Panc1 (cell line): ENCODE data around the gene MVP. TPM values are rescaled to one million over a fixed set of nuclear protein-coding genes. Genes with fewer than 3 reads are reported as not detected.

Experiments
- ATAC-seq: fragments of 200-7000 bp; cut with Tn5 transposase; 2 replicates; pipeline ENCODE4 v1.9.1; 2020; ENCODE audit warnings: mild to moderate bottlenecking, moderate library complexity
- BruUV-seq: library from RNA; stranded (reverse); fragments of 400-500 nt; replicated peaks from 2 replicates; lab custom pipeline; 2021; lab: Mats Ljungman, UMichigan
- CTCF ChIA-PET: fragments of 300-600 bp; sonication (Branson Sonifier 250); formaldehyde crosslinking; loops from one replicate; lab custom pipeline; 2022; ENCODE audit warnings: antibody characterized with exemption; lab: Charles Lee
- POLR2A ChIA-PET: fragments of 300-600 bp; sonication (Branson Sonifier 250); formaldehyde crosslinking; loops from one replicate; lab custom pipeline; 2022; ENCODE audit warnings: antibody characterized with exemption; lab: Charles Lee
- DNase-seq: peaks from one replicate; pipeline ENCODE4 v3.0.0-alpha.2; 2010; ENCODE audit warnings: low read depth, low spot score
- H3K27ac ChIP-seq: 2 replicates; pipeline ENCODE4 v1.5.1; 2011; ENCODE audit warnings: mild to moderate bottlenecking, low read length, inconsistent platforms
- H3K27me3 ChIP-seq: fragments of 200-500 bp; sonication (Bioruptor generic); 2 replicates; pipeline ENCODE4 v1.6.0; 2014; ENCODE audit warnings: low read length, inconsistent platforms; ENCODE audit not compliant: control insufficient read depth, insufficient read depth
- H3K36me3 ChIP-seq: fragments of 200-500 bp; sonication (Bioruptor generic); 2 replicates; pipeline ENCODE4 v1.5.1; 2014; ENCODE audit warnings: inconsistent platforms, mild to moderate bottlenecking, low read length, moderate library complexity; ENCODE audit not compliant: control insufficient read depth, insufficient read depth
- H3K4me1 ChIP-seq: 2 replicates; pipeline ENCODE4 v1.5.1; 2011; ENCODE audit warnings: inconsistent platforms, mild to moderate bottlenecking, low read length, moderate library complexity; ENCODE audit not compliant: control insufficient read depth, insufficient read depth
- H3K4me3 ChIP-seq, 2 experiments: 2 replicates each; pipeline ENCODE4 v1.5.1; 2011 to 2012; ENCODE audit warnings: low read depth in 2 of 2, low read length in 2 of 2, mild to moderate bottlenecking in 2 of 2, inconsistent platforms in 1 of 2, moderate library complexity in 1 of 2
- H3K9me3 ChIP-seq: fragments of 200-500 bp; sonication (Bioruptor generic); 2 replicates; pipeline ENCODE4 v1.5.1; 2014; ENCODE audit warnings: low read depth, mild to moderate bottlenecking, inconsistent platforms, low read length, moderate library complexity; ENCODE audit not compliant: control insufficient read depth, insufficient read depth
- CTCF ChIP-seq: fragments of 450-650 bp; IDR thresholded peaks from 2 replicates; pipeline ENCODE4 v1.5.1; 2017; ENCODE audit warnings: mild to moderate bottlenecking
- POLR2AphosphoS5 ChIP-seq: IDR thresholded peaks from 2 replicates; pipeline ENCODE4 v1.6.1; 2012; ENCODE audit warnings: mild to moderate bottlenecking, low read depth, low read length, moderate library complexity
- REST ChIP-seq, 2 experiments: IDR thresholded peaks; 2 replicates each; pipeline ENCODE4 v1.6.1; 2011 to 2012; ENCODE audit warnings: low read depth in 2 of 2, control low read depth in 1 of 2, low read length in 1 of 2, mild to moderate bottlenecking in 1 of 2, moderate library complexity in 1 of 2; ENCODE audit not compliant: insufficient read depth in 1 of 2
- SIN3A ChIP-seq: IDR thresholded peaks from 2 replicates; pipeline ENCODE4 v1.6.1; 2012; ENCODE audit warnings: low read depth, mild to moderate bottlenecking, low read length, moderate library complexity, borderline replicate concordance; ENCODE audit not compliant: insufficient read depth
- TCF7L2 ChIP-seq: IDR thresholded peaks from 2 replicates; pipeline ENCODE4 v1.6.1; 2011; ENCODE audit warnings: mild to moderate bottlenecking, low read depth, low read length, inconsistent platforms
- in situ Hi-C: cut with HindIII; loops from 2 replicates; pipeline ENCODE4 v1.10.0; 2016; ENCODE audit warnings: low sequenced_read_pairs, low pct_unique_long_range_greater_than_20kb
- intact Hi-C: fragments of 100-400 bp; cut with micrococcal nuclease; formaldehyde crosslinking; loops from one replicate; pipeline ENCODE4 v1.10.0; 2022; ENCODE audit not compliant: unreplicated experiment
- total RNA-seq: library from RNA; stranded (reverse); gene quantifications from one replicate; pipeline ENCODE4 v1.2.1, GENCODE V29; 2021; ENCODE audit not compliant: unreplicated experiment

MVP gene
- total RNA-seq, 1 experiment from 2014 or later = 107 TPM

- H3K27ac ChIP-seq = peak overlapping the region; percentile 97
- peak overlapping the region; percentile 57 to 69 for H3K4me3 ChIP-seq
- in situ Hi-C loops = no loop called here
- DNase-seq (no peak), ATAC-seq (peak; percentile 69)
- H3K36me3 ChIP-seq = peaks cover 12% of the 10 kb centered on the region
- H3K4me1 ChIP-seq = peaks cover 28% of the 10 kb centered on the region
- ChIA-PET CTCF (no interaction called here), POLR2A (interaction anchor here (0.7 kb wide), 1 partner anchor 15 kb away, joined by 4 read pairs; no protein-coding TSS in a partner anchor)
- no peak for TF ChIP-seq TCF7L2
- TF ChIP-seq POLR2AphosphoS5 = peak; percentile 92
- TF ChIP-seq SIN3A = peak; percentile 95; the same call in 1 of the 2 replicates
- peak in 1 of 2 experiments; percentile 31; a peak in 1 of 4 replicates for TF ChIP-seq REST (IDR thresholded peaks at IDR 0.05; ENCODE audit: insufficient read depth in 1 of 2, low read depth in 2 of 2, low read length in 1 of 2)
- TF ChIP-seq CTCF = no peak
- H3K27me3 ChIP-seq = no peaks in the 10 kb centered on the region
- no peaks in the 10 kb centered on the region for H3K9me3 ChIP-seq
- intact Hi-C loops = no loop called here
- BruUV-seq = no TSS peak
Measured at GRCh38 chr16:29805232-29806098, 14.8 kb upstream of the MVP start.

DNA sequence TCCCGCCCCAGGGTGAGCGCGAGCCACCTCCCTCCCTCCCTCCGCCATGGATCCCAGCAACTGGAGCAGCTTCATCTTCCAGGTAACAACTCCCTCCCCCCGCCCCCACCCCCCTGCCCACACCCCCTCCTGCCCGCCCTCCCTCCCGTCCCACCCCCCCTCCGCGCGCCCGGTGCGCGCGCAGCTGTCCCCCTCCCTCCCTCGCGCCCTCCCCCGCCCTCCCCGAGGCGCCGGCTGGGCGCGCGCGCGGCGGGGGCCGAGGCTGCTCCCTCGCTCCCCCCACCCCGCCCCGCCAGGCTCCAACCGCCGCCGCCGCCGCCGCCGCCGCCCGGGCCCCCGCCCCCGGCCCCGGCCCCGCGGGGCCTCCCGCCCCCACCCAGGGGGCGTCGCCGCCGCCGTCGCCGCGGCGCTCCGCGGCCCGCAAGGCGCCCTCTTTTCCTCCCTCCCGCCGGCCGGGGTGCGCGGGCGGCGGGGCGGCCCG lies 14.1 kb upstream of the MVP start, which contains the start of gene MAZ:
MAZ (plus strand) TSS at position 431 of the 481 bp plus-strand sequence. CDS start 173 bp downstream, outside the sequence.
- Histone ChIP-seq H3K27me3 (no peaks in the 10 kb centered on the region), H3K27ac (peak within 1 kb of the TSS; percentile 97), H3K9me3 (no peaks in the 10 kb centered on the region), H3K36me3 (peaks cover 11% of the 10 kb centered on the region), H3K4me1 (peaks cover 33% of the 10 kb centered on the region), H3K4me3 (peak within 1 kb of the TSS; percentile 83 to 89)
- intact Hi-C loops = no loop called here
- ChIA-PET CTCF (no interaction called here), POLR2A (interaction anchor here (0.7 kb wide), 1 partner anchor 16 kb away, joined by 4 read pairs; no protein-coding TSS in a partner anchor)
- in situ Hi-C loops = no loop called here
- TF ChIP-seq REST (IDR thresholded peaks at IDR 0.05; ENCODE audit: insufficient read depth in 1 of 2, low read depth in 2 of 2, low read length in 1 of 2) (no peak), POLR2AphosphoS5 (no peak), CTCF (no peak), TCF7L2 (no peak), SIN3A (no peak)
- peak; percentile 5 for ATAC-seq
- DNase-seq = no peak
- BruUV-seq = no TSS peak
